Stimulated activated CD4-positive, alpha-beta T cell treated with anti-CD3 and anti-CD28 coated beads, Interleukin-2, amount 100 ng/mL, for 4 hours (primary cell): Measurements from ENCODE around the gene PTPRCAP.
"Not testable (repeated sequence)": the region's sequence is repeated elsewhere in the genome, so short reads cannot be mapped to it uniquely, and the experiment has no call there.

ENCODE experiments used
- DNase-seq: peaks from one replicate; pipeline ENCODE4 v3.0.0-alpha.2; 2020; ENCODE audit warnings: low read depth

PTPRCAP gene

GRCh38 chr11:67437082-67437808, at the start of gene PTPRCAP:
Gene PTPRCAP, minus strand, starts transcription at chr11:67437682. Its CDS starts 63 bp downstream, at chr11:67437619.
- DNase-seq, result peak; percentile 62

- no peak for DNase-seq
These were observed 49.2 kb upstream of the PTPRCAP start for GRCh38 chr11:67486481-67487195.

GRCh38 chr11:67485873-67486361, 48.4 kb upstream of the PTPRCAP start:
- DNase-seq, result not testable (repeated sequence)

- DNase-seq, result no peak
These were observed 47.4 kb upstream of the PTPRCAP start for GRCh38 chr11:67484847-67485311.

GRCh38 chr11:67483831-67484665, 46.6 kb upstream of the PTPRCAP start:
- no peak for DNase-seq

GRCh38 chr11:67482827-67483798, 45.6 kb upstream of the PTPRCAP start, which contains the start of gene AIP:
Gene AIP, plus strand, starts transcription at chr11:67483026. Its CDS starts 133 bp downstream, at chr11:67483159.
- peak; percentile 96 for DNase-seq

- no peak for DNase-seq
These were observed 44.9 kb upstream of the PTPRCAP start for GRCh38 chr11:67482275-67482826.

GRCh38 chr11:67477344-67478050, 40.0 kb upstream of the PTPRCAP start:
- not testable (repeated sequence) for DNase-seq

- DNase-seq, result not testable (repeated sequence)
These were observed 39.2 kb upstream of the PTPRCAP start for GRCh38 chr11:67476692-67477091.

GRCh38 chr11:67472882-67473281, 35.4 kb upstream of the PTPRCAP start:
- no peak for DNase-seq

- DNase-seq, result no peak
These were observed 33.0 kb upstream of the PTPRCAP start for GRCh38 chr11:67470337-67471002.

GRCh38 chr11:67469508-67469811, 32.0 kb upstream of the PTPRCAP start:
- no peak for DNase-seq

GRCh38 chr11:67468759-67469507, 31.5 kb upstream of the PTPRCAP start, which contains the start of gene TMEM134:
Gene TMEM134, minus strand, starts transcription at chr11:67469251. Its CDS starts 59 bp downstream, at chr11:67469192.
- DNase-seq, result peak; percentile 87

- DNase-seq, result no peak
These were observed 30.9 kb upstream of the PTPRCAP start for GRCh38 chr11:67468456-67468758.

- DNase-seq, result no peak
These were observed 30.6 kb upstream of the PTPRCAP start for GRCh38 chr11:67468056-67468455.

GRCh38 chr11:67466962-67467771, 29.7 kb upstream of the PTPRCAP start:
- DNase-seq, result no peak

GRCh38 chr11:67466367-67466766, 28.9 kb upstream of the PTPRCAP start:
- no peak for DNase-seq

- DNase-seq, result not testable (repeated sequence)
These were observed 28.0 kb upstream of the PTPRCAP start for GRCh38 chr11:67465530-67465929.
